Upper lobe of right lung (tissue), 1 donor: ENCODE measurements around the gene NCLN. TPM values are rescaled to one million over a fixed set of nuclear protein-coding genes. Genes with fewer than 3 reads are reported as not detected.

ENCODE experiments used
- ATAC-seq: fragments of 200-7000 bp; cut with Tn5 transposase; one replicate; pipeline ENCODE4 v1.9.1; 2020; ENCODE audit warnings: mild to moderate bottlenecking, moderate library complexity
- DNase-seq: peaks from one replicate; pipeline ENCODE4 v3.0.0-alpha.2; 2020
- H3K27ac ChIP-seq: fragments of 200-600 bp; one replicate; pipeline ENCODE4 v1.8.0; 2022
- H3K27me3 ChIP-seq: fragments of 200-600 bp; one replicate; pipeline ENCODE4 v1.8.0; 2022; ENCODE audit warnings: mild to moderate bottlenecking
- H3K36me3 ChIP-seq: fragments of 200-600 bp; one replicate; pipeline ENCODE4 v1.8.0; 2022
- H3K4me1 ChIP-seq: fragments of 200-600 bp; one replicate; pipeline ENCODE4 v1.8.0; 2022
- H3K4me3 ChIP-seq: fragments of 200-600 bp; one replicate; pipeline ENCODE4 v1.8.0; 2022; ENCODE audit warnings: mild to moderate bottlenecking
- H3K9me3 ChIP-seq: fragments of 200-600 bp; one replicate; pipeline ENCODE4 v1.8.0; 2022
- intact Hi-C: fragments of 100-400 bp; cut with DNase I; formaldehyde crosslinking; loops from one replicate; pipeline ENCODE4 v1.11.0; 2022
- total RNA-seq: library from RNA; stranded (reverse); fragmentation: NEBNext Ultra II Directional; extraction: Animal tissue kit (Norgen Biotek cat#: 25700); gene quantifications from one replicate; pipeline ENCODE4 v1.2.1, GENCODE V29; 2021
- TF ChIP-seq, protein P1 (sequence below): fragments of 200-600 bp; IDR thresholded peaks from one replicate; pipeline ENCODE4 v1.8.0; 2022; ENCODE audit warnings: antibody characterized with exemption
- donor health status: DM: no; HTN: yes; CAD: no; lungs with severe emphysema.

NCLN gene
- total RNA-seq, 1 donor from 2014 or later, result 71.4 TPM

DNA sequence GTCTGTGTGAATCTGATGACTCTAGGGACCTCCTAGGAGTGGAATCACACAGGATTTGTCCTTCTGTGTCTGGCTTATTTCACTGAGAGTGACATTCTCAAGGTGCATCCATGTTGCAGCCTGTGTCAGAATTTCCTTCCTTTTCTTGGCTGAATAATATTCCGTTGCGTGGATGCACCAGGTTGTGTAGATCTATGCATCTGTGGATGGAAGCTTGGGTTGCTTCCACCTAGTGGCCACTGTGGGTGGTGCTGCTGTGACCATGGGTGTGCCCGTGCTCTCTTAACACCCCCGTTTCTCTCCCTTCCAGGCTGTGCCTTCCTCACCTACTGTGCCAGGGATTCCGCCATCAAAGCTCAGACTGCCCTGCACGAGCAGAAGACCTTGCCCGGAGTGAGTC, 64.9 kb downstream of the NCLN start:
- no peaks in the 10 kb centered on the region for H3K4me1 ChIP-seq
- no peak overlapping the region for H3K27ac ChIP-seq
- no peak overlapping the region for H3K4me3 ChIP-seq
- intact Hi-C loops, result no loop called here
- peak; percentile 80 for ATAC-seq
- peaks cover 6% of the 10 kb centered on the region for H3K27me3 ChIP-seq
- H3K36me3 ChIP-seq, result no peaks in the 10 kb centered on the region
- DNase-seq, result no peak
- no peaks in the 10 kb centered on the region for H3K9me3 ChIP-seq
- TF ChIP-seq, protein P1, sequence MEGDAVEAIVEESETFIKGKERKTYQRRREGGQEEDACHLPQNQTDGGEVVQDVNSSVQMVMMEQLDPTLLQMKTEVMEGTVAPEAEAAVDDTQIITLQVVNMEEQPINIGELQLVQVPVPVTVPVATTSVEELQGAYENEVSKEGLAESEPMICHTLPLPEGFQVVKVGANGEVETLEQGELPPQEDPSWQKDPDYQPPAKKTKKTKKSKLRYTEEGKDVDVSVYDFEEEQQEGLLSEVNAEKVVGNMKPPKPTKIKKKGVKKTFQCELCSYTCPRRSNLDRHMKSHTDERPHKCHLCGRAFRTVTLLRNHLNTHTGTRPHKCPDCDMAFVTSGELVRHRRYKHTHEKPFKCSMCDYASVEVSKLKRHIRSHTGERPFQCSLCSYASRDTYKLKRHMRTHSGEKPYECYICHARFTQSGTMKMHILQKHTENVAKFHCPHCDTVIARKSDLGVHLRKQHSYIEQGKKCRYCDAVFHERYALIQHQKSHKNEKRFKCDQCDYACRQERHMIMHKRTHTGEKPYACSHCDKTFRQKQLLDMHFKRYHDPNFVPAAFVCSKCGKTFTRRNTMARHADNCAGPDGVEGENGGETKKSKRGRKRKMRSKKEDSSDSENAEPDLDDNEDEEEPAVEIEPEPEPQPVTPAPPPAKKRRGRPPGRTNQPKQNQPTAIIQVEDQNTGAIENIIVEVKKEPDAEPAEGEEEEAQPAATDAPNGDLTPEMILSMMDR, result peak; percentile 57

DNA sequence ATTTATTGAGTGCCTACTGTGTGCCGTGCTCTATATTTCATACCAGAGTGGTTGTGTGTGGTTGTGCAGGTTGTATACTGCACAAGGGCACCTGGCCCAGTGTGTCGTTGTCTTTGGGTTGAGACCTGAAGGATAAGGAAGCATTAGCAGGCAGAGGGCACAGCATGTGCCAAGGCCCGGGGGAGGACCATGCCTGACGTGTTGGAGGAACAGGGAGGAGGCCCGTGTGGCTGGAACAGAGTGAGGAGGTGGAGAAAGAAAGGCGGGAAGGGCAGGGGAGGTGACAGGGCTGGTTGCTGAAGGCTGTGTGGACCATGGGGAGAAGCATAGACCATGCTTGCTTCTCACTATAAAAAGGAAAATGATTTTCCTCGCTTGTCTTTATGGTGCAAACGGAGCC, 65.5 kb downstream of the NCLN start:
- Histone ChIP-seq H3K36me3 (no peaks in the 10 kb centered on the region), H3K27me3 (peaks cover 6% of the 10 kb centered on the region), H3K4me3 (no peak overlapping the region), H3K9me3 (no peaks in the 10 kb centered on the region), H3K4me1 (no peaks in the 10 kb centered on the region), H3K27ac (no peak overlapping the region)
- ATAC-seq (no peak), DNase-seq (no peak)
- intact Hi-C loops, result no loop called here
- TF ChIP-seq, protein P1, result no peak

DNA sequence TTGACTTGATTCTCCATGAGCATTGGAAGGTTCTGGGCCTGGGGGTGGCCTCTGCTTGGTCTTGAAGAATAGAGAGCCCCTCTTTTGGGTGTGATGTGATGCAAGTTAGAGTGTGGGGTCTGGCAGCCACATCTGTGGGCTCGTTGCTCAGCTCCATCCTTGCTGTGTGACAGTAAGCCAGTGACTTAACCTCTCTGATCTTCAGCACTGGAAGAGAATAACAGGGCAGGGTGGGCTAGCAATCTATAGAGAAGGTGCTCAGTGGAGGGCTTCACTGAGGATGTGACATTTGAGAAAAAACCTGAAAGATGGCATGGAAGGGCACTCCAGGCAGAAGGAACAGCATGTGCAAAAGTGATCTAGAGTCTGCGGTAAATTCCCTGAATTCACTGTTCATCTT, 66.9 kb downstream of the NCLN start:
- Histone ChIP-seq H3K36me3 (no peaks in the 10 kb centered on the region), H3K4me1 (no peaks in the 10 kb centered on the region), H3K4me3 (no peak overlapping the region), H3K27ac (no peak overlapping the region), H3K9me3 (no peaks in the 10 kb centered on the region), H3K27me3 (peaks cover 6% of the 10 kb centered on the region)
- no peak for ATAC-seq
- no peak for DNase-seq
- intact Hi-C loops, result no loop called here
- TF ChIP-seq, protein P1, result no peak

DNA sequence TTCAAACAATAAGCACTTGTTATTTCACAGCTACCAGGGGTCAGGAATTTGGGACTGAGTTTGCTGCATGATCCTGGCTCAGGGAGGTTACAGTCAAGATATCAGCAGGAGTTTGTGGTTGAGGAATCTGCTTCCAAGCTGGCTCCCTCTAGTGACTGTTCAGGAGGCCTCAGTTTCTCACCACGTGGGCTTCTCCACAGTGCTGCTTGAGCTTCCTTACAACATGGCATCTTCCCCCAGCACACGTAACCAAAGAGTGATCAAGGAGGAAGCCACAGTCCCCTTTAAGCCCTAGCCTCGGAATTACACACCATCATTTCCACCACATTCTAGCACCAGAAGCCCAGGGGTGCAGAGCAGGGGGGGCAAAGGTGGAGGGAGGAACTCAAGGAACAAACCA, 67.5 kb downstream of the NCLN start:
- Histone ChIP-seq H3K27me3 (peaks cover 6% of the 10 kb centered on the region), H3K4me3 (no peak overlapping the region), H3K9me3 (no peaks in the 10 kb centered on the region), H3K27ac (no peak overlapping the region), H3K36me3 (no peaks in the 10 kb centered on the region), H3K4me1 (no peaks in the 10 kb centered on the region)
- TF ChIP-seq, protein P1, result no peak
- ATAC-seq (no peak), DNase-seq (no peak)
- intact Hi-C loops, result no loop called here

DNA sequence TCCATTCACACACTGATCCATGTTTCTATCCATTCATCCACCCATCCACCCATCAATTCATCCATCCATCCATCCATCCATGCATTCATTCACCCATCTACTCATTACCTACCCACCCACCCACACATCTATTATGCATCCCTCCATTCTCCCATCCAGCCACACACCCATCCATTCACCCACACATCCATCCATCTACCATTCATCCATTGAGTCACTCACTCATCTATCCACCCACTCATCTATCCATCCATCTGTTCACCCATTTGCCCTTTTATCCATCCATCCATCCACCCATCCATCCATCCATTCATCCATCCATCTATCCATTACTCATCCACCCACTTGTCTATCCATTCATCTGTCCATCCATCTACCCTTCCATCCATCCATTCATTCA, 68.8 kb downstream of the NCLN start:
- Histone ChIP-seq H3K9me3 (no peaks in the 10 kb centered on the region), H3K4me1 (no peaks in the 10 kb centered on the region), H3K4me3 (no peak overlapping the region), H3K27ac (no peak overlapping the region), H3K27me3 (peaks cover 6% of the 10 kb centered on the region), H3K36me3 (no peaks in the 10 kb centered on the region)
- ATAC-seq (no peak), DNase-seq (no peak)
- TF ChIP-seq, protein P1, result no peak
- intact Hi-C loops, result no loop called here

DNA sequence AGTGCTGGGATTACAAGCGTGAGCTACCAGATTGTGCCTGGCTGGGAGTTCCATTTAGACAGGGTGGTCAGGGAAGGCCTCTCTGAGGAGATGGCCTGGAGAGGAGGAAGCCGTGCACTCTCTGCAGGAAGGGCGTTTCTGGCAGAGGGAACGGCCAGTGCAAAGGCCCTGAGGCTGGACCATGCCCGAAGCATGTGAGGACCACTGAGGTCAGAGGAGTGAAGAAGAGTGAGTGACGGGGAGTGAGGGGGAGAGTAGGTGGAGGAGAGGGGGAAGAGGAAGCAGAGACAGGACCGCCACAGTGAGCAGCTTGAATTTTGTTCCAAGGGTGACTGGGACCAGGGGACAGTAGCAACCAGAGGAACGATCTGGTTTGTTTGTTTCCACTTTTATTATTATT, 71.3 kb downstream of the NCLN start:
- no peak overlapping the region for H3K27ac ChIP-seq
- no peaks in the 10 kb centered on the region for H3K27me3 ChIP-seq
- intact Hi-C loops, result no loop called here
- no peaks in the 10 kb centered on the region for H3K9me3 ChIP-seq
- ATAC-seq (peak; percentile 26), DNase-seq (no peak)
- no peak overlapping the region for H3K4me3 ChIP-seq
- no peaks in the 10 kb centered on the region for H3K36me3 ChIP-seq
- H3K4me1 ChIP-seq, result no peaks in the 10 kb centered on the region
- TF ChIP-seq, protein P1, result no peak
